Measurements from ENCODE around the gene C5orf46.

C5orf46 gene

GRCh38 chr5:147851578-147851977, 54.8 kb downstream of the C5orf46 start:
- Histone ChIP-seq H4K20me1 (ENCODE audit: control insufficient read depth, insufficient read depth, low read depth, low read length) (no peaks in the 10 kb centered on the region; the same call in 1 of the 2 replicates), H3K4me3 (ENCODE audit: low read length) (no peak overlapping the region), H3K27me3 (ENCODE audit: control insufficient read depth, low read length) (peaks cover 22% of the 10 kb centered on the region), H3F3A (ENCODE audit: control insufficient read depth, insufficient read depth) (no peaks in the 10 kb centered on the region), H3K4me1 (ENCODE audit: control insufficient read depth, low read length) (no peaks in the 10 kb centered on the region), H3K36me3 (ENCODE audit: control insufficient read depth, low read length) (no peaks in the 10 kb centered on the region), H3K79me2 (ENCODE audit: control insufficient read depth, low read length) (no peaks in the 10 kb centered on the region), H3K9me3 (ENCODE audit: control insufficient read depth, insufficient read depth, low read length) (no peaks in the 10 kb centered on the region), H3K27ac (ENCODE audit: low read depth, low read length) (no peak overlapping the region), H3K9me2 (replicated peaks; ENCODE audit: control insufficient read depth, low read length) (no peaks in the 10 kb centered on the region), H3K4me2 (ENCODE audit: low read length) (no peak overlapping the region)
- TF ChIP-seq EZH2phosphoT487 (IDR thresholded peaks at IDR 0.05; ENCODE audit: borderline replicate concordance, low read length) (no peak), CTCF (IDR thresholded peaks at IDR 0.05; ENCODE audit: low read depth, low read length, poor library complexity, severe bottlenecking) (no peak)

GRCh38 chr5:147849226-147849625, 57.1 kb downstream of the C5orf46 start:
- no peaks in the 10 kb centered on the region for H3K79me2 ChIP-seq (ENCODE audit: control insufficient read depth, low read length)
- H3K4me2 ChIP-seq (ENCODE audit: low read length): no peak overlapping the region
- no peak overlapping the region for H3K4me3 ChIP-seq (ENCODE audit: low read length)
- no peak for TF ChIP-seq EZH2phosphoT487 (IDR thresholded peaks at IDR 0.05; ENCODE audit: borderline replicate concordance, low read length)
- TF ChIP-seq CTCF (IDR thresholded peaks at IDR 0.05; ENCODE audit: low read depth, low read length, poor library complexity, severe bottlenecking): no peak
- H3K27me3 ChIP-seq (ENCODE audit: control insufficient read depth, low read length): peaks cover 19% of the 10 kb centered on the region
- no peaks in the 10 kb centered on the region for H3K9me2 ChIP-seq (replicated peaks; ENCODE audit: control insufficient read depth, low read length)
- no peaks in the 10 kb centered on the region for H3K9me3 ChIP-seq (ENCODE audit: control insufficient read depth, insufficient read depth, low read length)
- H3K36me3 ChIP-seq (ENCODE audit: control insufficient read depth, low read length): no peaks in the 10 kb centered on the region
- H3K4me1 ChIP-seq (ENCODE audit: control insufficient read depth, low read length): no peaks in the 10 kb centered on the region
- no peaks in the 10 kb centered on the region for H3F3A ChIP-seq (ENCODE audit: control insufficient read depth, insufficient read depth)
- no peaks in the 10 kb centered on the region; the same call in 1 of the 2 replicates for H4K20me1 ChIP-seq (ENCODE audit: control insufficient read depth, insufficient read depth, low read depth, low read length)
- no peak overlapping the region for H3K27ac ChIP-seq (ENCODE audit: low read depth, low read length)

- Histone ChIP-seq H4K20me1 (ENCODE audit: control insufficient read depth, insufficient read depth, low read depth, low read length) (no peaks in the 10 kb centered on the region), H3K27me3 (ENCODE audit: control insufficient read depth, low read length) (peaks cover 31% of the 10 kb centered on the region), H3K9me3 (ENCODE audit: control insufficient read depth, insufficient read depth, low read length) (no peaks in the 10 kb centered on the region), H3F3A (ENCODE audit: control insufficient read depth, insufficient read depth) (no peaks in the 10 kb centered on the region), H3K79me2 (ENCODE audit: control insufficient read depth, low read length) (no peaks in the 10 kb centered on the region), H3K4me1 (ENCODE audit: control insufficient read depth, low read length) (no peaks in the 10 kb centered on the region), H3K36me3 (ENCODE audit: control insufficient read depth, low read length) (no peaks in the 10 kb centered on the region), H3K4me3 (ENCODE audit: low read length) (no peak overlapping the region), H3K9me2 (replicated peaks; ENCODE audit: control insufficient read depth, low read length) (no peaks in the 10 kb centered on the region), H3K4me2 (ENCODE audit: low read length) (no peak overlapping the region), H3K27ac (ENCODE audit: low read depth, low read length) (no peak overlapping the region)
- no peak for TF ChIP-seq EZH2phosphoT487 (IDR thresholded peaks at IDR 0.05; ENCODE audit: borderline replicate concordance, low read length)
- no peak for TF ChIP-seq CTCF (IDR thresholded peaks at IDR 0.05; ENCODE audit: low read depth, low read length, poor library complexity, severe bottlenecking)
These were observed 60.7 kb downstream of the C5orf46 start for GRCh38 chr5:147845618-147846017.

Data from DOHH2 (cell line).